Measurements from ENCODE around the gene KCND1. TPM values are rescaled to one million over a fixed set of nuclear protein-coding genes. Genes with fewer than 3 reads are reported as not detected.
"Not testable (repeated sequence)": the region's sequence is repeated elsewhere in the genome, so short reads cannot be mapped to it uniquely, and the experiment has no call there.

KCND1 gene
- total RNA-seq, 1 experiment from 2014 or later = 0.51 TPM

DNA sequence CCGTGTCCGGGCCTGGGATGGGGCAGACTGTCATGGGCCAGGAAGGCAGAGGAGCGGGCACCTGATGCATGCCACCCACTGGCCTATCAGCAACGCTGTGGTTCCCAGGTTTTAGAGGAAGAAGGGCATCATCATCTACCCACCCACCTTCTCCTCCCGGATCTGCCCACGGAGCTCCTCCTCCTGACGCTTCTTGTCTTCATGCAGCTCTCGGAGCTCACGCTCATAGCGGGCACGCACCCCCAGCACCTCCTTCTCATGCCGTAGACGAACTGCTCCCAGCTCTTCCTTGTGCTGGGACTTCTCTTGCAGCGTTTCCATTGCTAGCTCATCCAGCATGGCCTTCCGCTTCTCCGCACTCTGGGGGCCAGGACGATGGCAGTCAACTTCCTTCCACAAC is 11.4 kb upstream of the KCND1 start:
- no peak for DNase-seq
- CTCF ChIA-PET = no interaction called here
- POLR2A ChIA-PET (ENCODE audit: unreplicated experiment) = no interaction called here
- no peaks in the 10 kb centered on the region for H4K20me1 ChIP-seq (ENCODE audit: low read length)
- H3K79me2 ChIP-seq (ENCODE audit: low read length) = no peaks in the 10 kb centered on the region
- no peaks in the 10 kb centered on the region for H3F3A ChIP-seq (ENCODE audit: low read length, unreplicated experiment)
- H3K4me1 ChIP-seq (ENCODE audit: insufficient read depth, low read length) = no peaks in the 10 kb centered on the region
- no peak overlapping the region for H2AFZ ChIP-seq (ENCODE audit: low read length)
- H3K4me3 ChIP-seq (ENCODE audit: low read length) = no peak overlapping the region
- H3K27ac ChIP-seq (ENCODE audit: low read length) = no peak overlapping the region
- no peak overlapping the region for H3K4me2 ChIP-seq (ENCODE audit: low read length)
- TSS peak; percentile 39 for BruUV-seq (replicated peaks)
- TF ChIP-seq EZH2phosphoT487 (IDR thresholded peaks at IDR 0.05; ENCODE audit: borderline replicate concordance, low read length) (no peak), EZH2 (IDR thresholded peaks at IDR 0.05; ENCODE audit: low read length, unreplicated experiment) (no peak)
- TF ChIP-seq, protein P1, sequence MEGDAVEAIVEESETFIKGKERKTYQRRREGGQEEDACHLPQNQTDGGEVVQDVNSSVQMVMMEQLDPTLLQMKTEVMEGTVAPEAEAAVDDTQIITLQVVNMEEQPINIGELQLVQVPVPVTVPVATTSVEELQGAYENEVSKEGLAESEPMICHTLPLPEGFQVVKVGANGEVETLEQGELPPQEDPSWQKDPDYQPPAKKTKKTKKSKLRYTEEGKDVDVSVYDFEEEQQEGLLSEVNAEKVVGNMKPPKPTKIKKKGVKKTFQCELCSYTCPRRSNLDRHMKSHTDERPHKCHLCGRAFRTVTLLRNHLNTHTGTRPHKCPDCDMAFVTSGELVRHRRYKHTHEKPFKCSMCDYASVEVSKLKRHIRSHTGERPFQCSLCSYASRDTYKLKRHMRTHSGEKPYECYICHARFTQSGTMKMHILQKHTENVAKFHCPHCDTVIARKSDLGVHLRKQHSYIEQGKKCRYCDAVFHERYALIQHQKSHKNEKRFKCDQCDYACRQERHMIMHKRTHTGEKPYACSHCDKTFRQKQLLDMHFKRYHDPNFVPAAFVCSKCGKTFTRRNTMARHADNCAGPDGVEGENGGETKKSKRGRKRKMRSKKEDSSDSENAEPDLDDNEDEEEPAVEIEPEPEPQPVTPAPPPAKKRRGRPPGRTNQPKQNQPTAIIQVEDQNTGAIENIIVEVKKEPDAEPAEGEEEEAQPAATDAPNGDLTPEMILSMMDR (conservative IDR thresholded peaks at IDR 0.05; ENCODE audit: low read depth, low read length) = no peak
- H3K9me3 ChIP-seq (ENCODE audit: low read length) = no peaks in the 10 kb centered on the region
- intact Hi-C loops (cut with micrococcal nuclease) = no loop called here
- H3K9ac ChIP-seq (ENCODE audit: low read length) = no peak overlapping the region
- H3K27me3 ChIP-seq (ENCODE audit: low read length) = no peaks in the 10 kb centered on the region
- no peaks in the 10 kb centered on the region; the same call in 1 of the 2 replicates for H3K36me3 ChIP-seq (ENCODE audit: low read depth, low read length)
- ATAC-seq = no peak
- H3K9me2 ChIP-seq (replicated peaks; ENCODE audit: low read length) = no peaks in the 10 kb centered on the region

- no peaks in the 10 kb centered on the region for H4K20me1 ChIP-seq (ENCODE audit: low read length)
- no peak for DNase-seq
- no peaks in the 10 kb centered on the region for H3K9me3 ChIP-seq (ENCODE audit: low read length)
- BruUV-seq (replicated peaks) = no TSS peak
- ATAC-seq = no peak
- ChIA-PET CTCF (no interaction called here), POLR2A (ENCODE audit: unreplicated experiment) (interaction anchor here (0.6 kb wide), 1 partner anchor 22 kb away, joined by 3 read pairs; no protein-coding TSS in a partner anchor)
- H2AFZ ChIP-seq (ENCODE audit: low read length) = no peak overlapping the region
- H3K4me1 ChIP-seq (ENCODE audit: insufficient read depth, low read length) = no peaks in the 10 kb centered on the region
- TF ChIP-seq, protein P1 (conservative IDR thresholded peaks at IDR 0.05; ENCODE audit: low read depth, low read length) = no peak
- no peak for TF ChIP-seq EZH2 (IDR thresholded peaks at IDR 0.05; ENCODE audit: low read length, unreplicated experiment)
- no peak overlapping the region for H3K27ac ChIP-seq (ENCODE audit: low read length)
- no peaks in the 10 kb centered on the region for H3K79me2 ChIP-seq (ENCODE audit: low read length)
- no peaks in the 10 kb centered on the region for H3F3A ChIP-seq (ENCODE audit: low read length, unreplicated experiment)
- H3K27me3 ChIP-seq (ENCODE audit: low read length) = no peaks in the 10 kb centered on the region
- no peak overlapping the region for H3K4me2 ChIP-seq (ENCODE audit: low read length)
- no peaks in the 10 kb centered on the region; the same call in 1 of the 2 replicates for H3K36me3 ChIP-seq (ENCODE audit: low read depth, low read length)
- H3K9me2 ChIP-seq (replicated peaks; ENCODE audit: low read length) = no peaks in the 10 kb centered on the region
- no peak overlapping the region for H3K4me3 ChIP-seq (ENCODE audit: low read length)
- no peak overlapping the region for H3K9ac ChIP-seq (ENCODE audit: low read length)
- intact Hi-C loops (cut with micrococcal nuclease) = no loop called here
Measured at GRCh38 chrX:48981178-48981577, 9.5 kb upstream of the KCND1 start.

GRCh38 chrX:48980341-48980740 is 8.7 kb upstream of the KCND1 start:
- POLR2A ChIA-PET (ENCODE audit: unreplicated experiment); H2AFZ ChIP-seq (ENCODE audit: low read length); H3K9ac ChIP-seq (ENCODE audit: low read length); BruUV-seq (replicated peaks); H3K4me2 ChIP-seq (ENCODE audit: low read length); H3K27ac ChIP-seq (ENCODE audit: low read length); H3K9me3 ChIP-seq (ENCODE audit: low read length); DNase-seq; H3K79me2 ChIP-seq (ENCODE audit: low read length); H3K9me2 ChIP-seq (replicated peaks; ENCODE audit: low read length); H3K27me3 ChIP-seq (ENCODE audit: low read length); intact Hi-C loops (cut with micrococcal nuclease); H3K4me3 ChIP-seq (ENCODE audit: low read length); CTCF ChIA-PET; H3F3A ChIP-seq (ENCODE audit: low read length, unreplicated experiment); H3K36me3 ChIP-seq (ENCODE audit: low read depth, low read length); H4K20me1 ChIP-seq (ENCODE audit: low read length); ATAC-seq; H3K4me1 ChIP-seq (ENCODE audit: insufficient read depth, low read length): not testable (repeated sequence)

All from PC-3 (cell line).